Esophagus squamous epithelium (tissue), 5 donors: Measurements from ENCODE around the gene LIN28B. TPM values are rescaled to one million over a fixed set of nuclear protein-coding genes. Genes with fewer than 3 reads are reported as not detected.
"Not testable (repeated sequence)": the region's sequence is repeated elsewhere in the genome, so short reads cannot be mapped to it uniquely, and the experiment has no call there.

Experiments
- DNase-seq: peaks from one replicate; lab custom pipeline; 2025; lab: John Stamatoyannopoulos, UW
- H3K27ac ChIP-seq, 4 donors: fragments of 200-600 bp; sonication (generic); one replicate each; pipeline ENCODE4 v1.5.1; 2016 to 2019; ENCODE audit warnings: mild to moderate bottlenecking in 1 of 4
- H3K27me3 ChIP-seq, 4 donors: fragments of 200-600 bp; sonication (generic); 1 replicate in 3 of 4; 2 replicates in 1 of 4; pipeline versions ENCODE4 v1.5.1 to v1.6.0; 2017 to 2021; ENCODE audit warnings: antibody characterized with exemption in 1 of 4
- H3K36me3 ChIP-seq, 3 donors: fragments of 200-600 bp; sonication (generic); one replicate each; pipeline ENCODE4 v1.5.1; 2016 to 2019
- H3K4me1 ChIP-seq, 3 donors: fragments of 200-600 bp; sonication (generic); one replicate each; pipeline ENCODE4 v1.5.1; 2017 to 2019
- H3K4me3 ChIP-seq, 4 donors: fragments of 200-600 bp; sonication (generic); 1 replicate in 3 of 4; 2 replicates in 1 of 4; pipeline ENCODE4 v1.5.1; 2016 to 2019; ENCODE audit warnings: mild to moderate bottlenecking in 2 of 4, moderate library complexity in 1 of 4
- H3K9me3 ChIP-seq, 3 donors: fragments of 200-600 bp; sonication (generic); one replicate each; pipeline ENCODE4 v1.5.1; 2016 to 2019
- CTCF ChIP-seq, 6 experiments: fragments of 450-650 bp in 4 of 6; fragments of 200-600 bp in 2 of 6; sonication (generic) in 2 of 6; IDR thresholded peaks; one replicate each; pipeline ENCODE4 v1.5.1; 2016 to 2019; ENCODE audit warnings: antibody characterized with exemption in 6 of 6, mild to moderate bottlenecking in 4 of 6, moderate library complexity in 4 of 6
- POLR2A ChIP-seq, 4 donors: fragments of 450-650 bp; IDR thresholded peaks; one replicate each; pipeline ENCODE4 v1.6.1; 2017; ENCODE audit warnings: antibody characterized with exemption in 4 of 4, mild to moderate bottlenecking in 4 of 4, moderate library complexity in 3 of 4
- WGBS, 2 donors: methylation state at CpG; one replicate each; pipeline ENCODE4 v1.1.5; 2018; 5-methylcytosine and 5-hydroxymethylcytosine counted together
- intact Hi-C: fragments of 100-400 bp; cut with DNase I; formaldehyde crosslinking; loops from one replicate; pipeline ENCODE4 v1.15.0; 2022
- total RNA-seq, 4 donors: library from RNA; depleted of rRNA; stranded (reverse); fragments of >200 nt; gene quantifications; one replicate each; pipeline ENCODE4 v1.1.0, GENCODE V29; 2016
- donor health status: DM: yes; HTN: yes; CAD: no.

The LIN28B gene
- total RNA-seq, 4 donors from 2014 or later: not detected

- Histone ChIP-seq H3K4me3 (no peak overlapping the region), H3K9me3 (no peaks in the 10 kb centered on the region), H3K36me3 (no peaks in the 10 kb centered on the region), H3K27ac (no peak overlapping the region), H3K4me1 (no peaks in the 10 kb centered on the region), H3K27me3 (no peaks in the 10 kb centered on the region)
- intact Hi-C loops: no loop called here
- no peak for TF ChIP-seq CTCF (IDR thresholded peaks at IDR 0.05)
- TF ChIP-seq POLR2A (IDR thresholded peaks at IDR 0.05): no peak
- DNase-seq: no peak
- WGBS, 2 donors: 59 to 62% methylated on average over 6 of the region's 6 CpGs
These were observed 123.4 kb downstream of the LIN28B start for GRCh38 chr6:105080279-105080678.

- intact Hi-C loops: not testable (repeated sequence)
- WGBS, 2 donors: 26 to 34% methylated on average over 3 of the region's 3 CpGs
These were observed 124.8 kb downstream of the LIN28B start for GRCh38 chr6:105081662-105082061.

DNA sequence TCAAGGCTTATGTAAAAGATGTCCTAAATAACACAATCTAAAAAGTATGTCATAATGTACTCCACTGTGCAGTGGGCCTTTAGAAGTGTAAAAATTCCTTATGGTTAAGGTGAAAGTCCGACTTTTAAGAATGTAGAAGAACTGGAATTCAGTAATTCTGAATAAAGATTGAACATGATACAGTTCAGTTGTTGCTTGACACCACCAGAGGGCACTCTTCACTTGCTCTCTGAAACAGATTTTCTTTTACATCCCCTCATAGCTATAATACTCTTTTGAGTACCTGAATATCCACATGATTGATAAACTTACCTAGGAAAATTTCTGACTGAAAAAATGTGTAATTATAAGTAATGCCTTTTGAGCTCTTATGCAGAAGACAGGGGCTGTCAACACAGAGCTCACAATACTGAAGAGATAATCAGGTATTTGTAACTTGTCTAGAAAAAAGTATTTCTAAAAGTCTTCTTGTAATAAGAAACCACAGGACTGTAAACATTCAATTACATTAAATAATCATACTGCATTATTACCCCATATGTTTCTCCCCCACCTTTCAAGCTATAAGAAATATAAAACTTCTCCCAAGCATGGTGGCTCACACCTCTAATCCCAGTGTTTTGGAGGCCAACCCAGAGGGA is 130.8 kb downstream of the LIN28B start:
- intact Hi-C loops: loop anchor here (5.0 kb wide), 1 partner anchor 335 kb away; no protein-coding TSS in a partner anchor
- Histone ChIP-seq H3K4me3 (no peak overlapping the region), H3K36me3 (no peaks in the 10 kb centered on the region), H3K27me3 (no peaks in the 10 kb centered on the region), H3K27ac (no peak overlapping the region), H3K4me1 (peaks cover 0 to 18% (median 0%) of the 10 kb centered on the region in 3 donors), H3K9me3 (no peaks in the 10 kb centered on the region)
- peak; percentile 44 to 85 (median 76) for TF ChIP-seq CTCF (IDR thresholded peaks at IDR 0.05)
- no peak for TF ChIP-seq POLR2A (IDR thresholded peaks at IDR 0.05)
- DNase-seq: no peak
- WGBS, 2 donors: 0% methylated on average over 1 of the region's 1 CpG

More at GRCh38 chr6:105081662-105082061, 124.8 kb downstream of the LIN28B start:
- H3K36me3 ChIP-seq, DNase-seq, H3K4me1 ChIP-seq, H3K4me3 ChIP-seq, H3K9me3 ChIP-seq, H3K27me3 ChIP-seq, H3K27ac ChIP-seq: not testable (repeated sequence)

DNA sequence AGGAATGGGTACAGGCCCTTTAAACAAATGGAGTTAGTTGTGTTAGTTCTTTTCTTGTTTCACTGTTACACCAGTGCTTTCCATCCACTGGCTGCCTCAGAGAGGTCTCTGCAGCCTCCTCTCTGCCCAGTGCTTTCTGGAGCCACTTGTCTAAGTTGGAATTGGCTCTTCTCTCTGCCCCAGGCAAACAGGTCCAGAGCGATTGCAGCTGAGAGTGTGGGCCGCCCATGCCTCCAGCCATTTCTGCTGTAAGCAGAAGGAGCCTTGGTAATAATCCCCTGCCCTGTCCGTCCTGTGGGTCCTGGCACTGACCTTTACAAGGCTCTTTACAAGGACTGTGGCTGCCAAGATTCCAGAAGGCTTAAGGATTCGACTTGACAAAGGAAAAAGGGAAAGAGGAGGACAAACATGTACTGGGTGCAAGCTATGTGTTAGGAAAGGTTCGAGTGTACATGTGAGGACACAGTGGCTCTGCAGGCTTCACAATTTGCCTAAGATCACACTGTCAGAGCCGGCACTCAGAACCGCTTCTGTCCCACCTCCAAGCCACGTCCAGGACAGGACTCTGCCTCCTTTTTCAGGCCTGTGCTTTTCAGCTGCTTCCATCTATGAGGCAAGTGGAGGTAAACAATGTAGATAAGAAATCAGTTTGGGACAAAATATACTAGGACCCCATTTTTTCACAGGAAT is 134.4 kb downstream of the LIN28B start:
- H3K27ac ChIP-seq: no peak overlapping the region
- H3K4me3 ChIP-seq: no peak overlapping the region
- WGBS, 2 donors: 55 to 59% methylated on average over 7 to 8 of the region's 8 CpGs
- no peak for DNase-seq
- no peaks in the 10 kb centered on the region for H3K9me3 ChIP-seq
- TF ChIP-seq POLR2A (IDR thresholded peaks at IDR 0.05) (no peak), CTCF (IDR thresholded peaks at IDR 0.05) (no peak)
- intact Hi-C loops: loop anchor here (5.0 kb wide), 1 partner anchor 316 kb away; no protein-coding TSS in a partner anchor
- no peaks in the 10 kb centered on the region for H3K36me3 ChIP-seq
- peaks cover 0 to 18% (median 0%) of the 10 kb centered on the region in 3 donors for H3K4me1 ChIP-seq
- no peaks in the 10 kb centered on the region for H3K27me3 ChIP-seq

GRCh38 chr6:105094133-105094640 is 137.3 kb downstream of the LIN28B start:
- no peak for DNase-seq
- no peaks in the 10 kb centered on the region for H3K27me3 ChIP-seq
- H3K36me3 ChIP-seq: no peaks in the 10 kb centered on the region
- TF ChIP-seq POLR2A (IDR thresholded peaks at IDR 0.05) (no peak), CTCF (IDR thresholded peaks at IDR 0.05) (no peak)
- no peak overlapping the region for H3K27ac ChIP-seq
- peaks cover 0 to 23% (median 0%) of the 10 kb centered on the region in 3 donors for H3K4me1 ChIP-seq
- 85 to 87% methylated on average over 9 to 10 of the region's 10 CpGs for WGBS, 2 donors
- intact Hi-C loops: loop anchor here (5.0 kb wide), 1 partner anchor 313 kb away; no protein-coding TSS in a partner anchor
- no peak overlapping the region for H3K4me3 ChIP-seq
- H3K9me3 ChIP-seq: no peaks in the 10 kb centered on the region
